ENCODE results near the gene B3GAT2.

Gene B3GAT2

GRCh38 chr6:70879496-70879895 is 77.4 kb downstream of the B3GAT2 start:
- H3K4me3 ChIP-seq (ENCODE audit: low read depth, low read length) = no peak overlapping the region
- TF ChIP-seq CTCF (IDR thresholded peaks at IDR 0.05; ENCODE audit: borderline replicate concordance, insufficient read depth, low read depth, low read length) = no peak

DNA sequence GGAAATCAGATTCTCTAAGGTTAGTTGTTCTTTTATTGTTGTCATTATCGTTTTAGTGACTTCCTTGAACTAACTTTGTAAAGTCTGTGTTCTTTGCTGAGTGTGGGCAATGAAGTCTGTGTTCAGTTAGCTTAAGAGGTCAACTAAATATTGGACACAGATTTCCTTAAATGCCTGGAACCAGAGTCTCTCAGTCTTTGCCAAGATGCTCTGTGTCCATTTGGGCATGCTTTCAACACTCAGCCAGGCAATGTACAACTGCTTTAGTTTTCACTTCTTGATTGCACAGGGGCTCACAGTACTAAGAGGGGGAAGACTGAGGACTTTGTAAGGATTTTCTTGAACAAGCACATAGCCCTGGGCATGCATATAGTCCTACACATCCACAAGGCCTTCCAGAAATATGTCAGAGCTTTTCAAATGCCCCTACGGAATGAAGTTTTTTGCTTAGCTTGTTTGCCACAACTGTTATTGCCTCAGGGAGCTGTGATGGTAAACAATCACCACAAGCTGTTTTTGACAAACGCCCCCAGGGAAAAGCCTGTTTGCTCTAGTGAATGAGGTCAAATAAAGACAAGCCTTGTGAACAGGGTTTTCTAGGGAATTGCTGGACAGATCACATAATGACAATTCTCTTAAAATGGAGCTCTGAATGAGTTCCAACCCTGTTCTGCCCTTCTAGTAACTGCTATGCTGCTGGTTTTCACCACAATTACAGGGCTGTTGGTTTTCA is 82.5 kb downstream of the B3GAT2 start:
- TF ChIP-seq CTCF (IDR thresholded peaks at IDR 0.05; ENCODE audit: borderline replicate concordance, insufficient read depth, low read depth, low read length) = no peak
- H3K4me3 ChIP-seq (ENCODE audit: low read depth, low read length) = no peak overlapping the region

- no peak overlapping the region for H3K4me3 ChIP-seq (ENCODE audit: low read depth, low read length)
- no peak for TF ChIP-seq CTCF (IDR thresholded peaks at IDR 0.05; ENCODE audit: borderline replicate concordance, insufficient read depth, low read depth, low read length)
Observed at GRCh38 chr6:70872469-70872868, 84.4 kb downstream of the B3GAT2 start.

DNA sequence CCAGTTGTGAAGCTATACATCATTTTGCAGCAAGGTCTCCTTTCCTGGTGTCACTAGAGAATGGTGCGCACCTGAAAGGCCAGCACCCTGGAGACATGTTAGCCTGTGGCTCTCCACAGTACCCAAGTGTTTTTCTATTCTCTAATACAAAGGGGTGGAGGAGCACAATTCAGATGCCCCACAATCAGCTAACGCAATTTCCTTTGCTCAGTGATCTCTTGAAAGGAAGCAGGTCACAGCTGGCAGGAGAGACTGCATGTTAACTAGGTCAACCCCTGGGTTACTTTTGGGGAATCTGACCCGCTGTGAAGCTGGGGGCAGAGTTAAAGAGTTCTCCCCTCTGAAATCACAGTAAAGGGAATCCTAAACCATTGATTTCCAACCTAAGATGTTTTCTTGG is 92.5 kb downstream of the B3GAT2 start:
- H3K4me3 ChIP-seq (ENCODE audit: low read depth, low read length) = no peak overlapping the region
- TF ChIP-seq CTCF (IDR thresholded peaks at IDR 0.05; ENCODE audit: borderline replicate concordance, insufficient read depth, low read depth, low read length) = no peak

- no peak for TF ChIP-seq CTCF (IDR thresholded peaks at IDR 0.05; ENCODE audit: borderline replicate concordance, insufficient read depth, low read depth, low read length)
Observed at GRCh38 chr6:70863343-70863742, 93.5 kb downstream of the B3GAT2 start.

DNA sequence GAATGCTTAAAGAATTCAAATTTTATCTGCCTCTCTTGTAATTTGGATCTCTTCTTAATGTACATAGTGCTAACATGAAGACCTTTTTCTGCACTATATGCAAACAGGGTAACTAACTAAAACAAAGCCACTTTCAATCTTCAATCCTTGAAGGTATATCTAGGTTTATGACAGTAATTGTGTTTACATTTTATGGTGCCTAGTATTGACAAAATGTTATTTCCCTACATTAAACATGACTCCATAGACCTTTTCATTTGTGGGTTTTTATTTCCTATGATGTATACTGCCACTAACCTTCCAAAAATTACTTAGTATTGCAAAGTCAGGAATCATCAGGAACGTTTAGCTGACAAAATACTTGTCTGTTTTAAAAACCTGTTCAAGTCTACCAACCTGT is 95.9 kb downstream of the B3GAT2 start:
- no peak overlapping the region for H3K4me3 ChIP-seq (ENCODE audit: low read depth, low read length)
- no peak for TF ChIP-seq CTCF (IDR thresholded peaks at IDR 0.05; ENCODE audit: borderline replicate concordance, insufficient read depth, low read depth, low read length)

More at GRCh38 chr6:70863343-70863742, 93.5 kb downstream of the B3GAT2 start:
- no peak overlapping the region for H3K4me3 ChIP-seq (ENCODE audit: low read depth, low read length)

GRCh38 chr6:70860045-70860444 is 96.8 kb downstream of the B3GAT2 start:
- no peak for TF ChIP-seq CTCF (IDR thresholded peaks at IDR 0.05; ENCODE audit: borderline replicate concordance, insufficient read depth, low read depth, low read length)
- no peak overlapping the region for H3K4me3 ChIP-seq (ENCODE audit: low read depth, low read length)
